Omental fat pad (tissue), 4 donors: ENCODE results near the gene NRROS. TPM values are rescaled to one million over a fixed set of nuclear protein-coding genes. Genes with fewer than 3 reads are reported as not detected.
"Not testable (repeated sequence)": the region's sequence is repeated elsewhere in the genome, so short reads cannot be mapped to it uniquely, and the experiment has no call there.

Experiments used
- ATAC-seq: fragments of 150-250 bp; one replicate; pipeline ENCODE4 v1.9.1; 2016; ENCODE audit warnings: mild to moderate bottlenecking, moderate library complexity; ENCODE audit not compliant: low FRiP score
- DNase-seq: peaks from one replicate; pipeline ENCODE4 v3.0.0-alpha.2; 2019; ENCODE audit warnings: low spot score
- total RNA-seq, 4 donors: library from RNA; depleted of rRNA; stranded (reverse); fragments of >200 nt; gene quantifications; one replicate each; pipeline ENCODE4 v1.1.0, GENCODE V29; 2016
- TF ChIP-seq, protein P1 (sequence below), 3 donors: fragments of 450-650 bp; IDR thresholded peaks; one replicate each; pipeline ENCODE4 v1.5.1; 2016 to 2017; ENCODE audit warnings: antibody characterized with exemption in 3 of 3, mild to moderate bottlenecking in 3 of 3, moderate library complexity in 2 of 3

NRROS gene
- total RNA-seq: 10 to 100 TPM in 3 of 4 donors, 1 to 10 TPM in 1; 4.3 to 21.0 (median 19.4) TPM

DNA sequence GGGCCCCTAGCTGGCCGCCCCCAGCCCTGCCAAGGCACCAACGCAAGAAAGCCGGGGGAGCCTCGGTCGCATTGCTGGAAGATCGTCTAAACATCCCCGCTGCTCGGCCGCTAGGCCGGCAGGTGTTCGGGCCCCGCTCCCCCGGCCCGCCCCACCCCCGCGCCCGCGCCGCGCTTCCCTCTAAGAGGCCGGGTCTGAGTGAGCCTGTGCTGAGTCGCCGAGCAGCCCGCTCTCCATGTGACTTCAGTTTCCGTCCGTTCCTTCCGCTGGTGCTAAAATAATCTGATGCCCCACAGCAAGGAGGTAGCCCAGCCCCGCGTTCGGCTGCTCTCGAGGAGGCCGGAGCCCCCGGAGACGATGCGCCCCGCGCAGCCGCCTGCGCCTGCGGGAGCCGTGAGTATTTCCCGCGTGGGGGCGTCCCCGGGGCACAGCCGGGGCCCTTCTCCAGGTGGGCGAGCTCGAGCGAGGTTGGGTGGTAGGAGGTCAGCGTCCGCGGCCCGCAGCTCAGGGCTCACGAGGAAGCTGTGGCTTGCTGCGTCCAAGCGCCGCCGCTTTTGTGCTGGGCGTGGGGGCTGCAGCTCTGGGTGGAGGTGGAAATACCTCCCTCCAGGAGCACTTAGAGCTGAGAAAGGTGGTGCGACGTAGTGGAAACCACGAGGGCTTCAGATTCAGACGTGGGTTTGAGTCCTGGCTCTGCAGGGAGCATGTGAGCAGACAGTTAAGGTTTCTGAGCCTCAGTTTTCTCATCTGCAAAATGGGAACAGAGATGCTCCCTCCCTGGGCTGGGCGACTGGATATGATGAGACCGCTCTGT, at the start of gene NRROS:
Gene NRROS, plus strand, starts transcription at position 212 of the 814 bp plus-strand sequence. CDS start 14,846 bp downstream, outside the sequence.
- no peak for DNase-seq
- TF ChIP-seq, protein P1, sequence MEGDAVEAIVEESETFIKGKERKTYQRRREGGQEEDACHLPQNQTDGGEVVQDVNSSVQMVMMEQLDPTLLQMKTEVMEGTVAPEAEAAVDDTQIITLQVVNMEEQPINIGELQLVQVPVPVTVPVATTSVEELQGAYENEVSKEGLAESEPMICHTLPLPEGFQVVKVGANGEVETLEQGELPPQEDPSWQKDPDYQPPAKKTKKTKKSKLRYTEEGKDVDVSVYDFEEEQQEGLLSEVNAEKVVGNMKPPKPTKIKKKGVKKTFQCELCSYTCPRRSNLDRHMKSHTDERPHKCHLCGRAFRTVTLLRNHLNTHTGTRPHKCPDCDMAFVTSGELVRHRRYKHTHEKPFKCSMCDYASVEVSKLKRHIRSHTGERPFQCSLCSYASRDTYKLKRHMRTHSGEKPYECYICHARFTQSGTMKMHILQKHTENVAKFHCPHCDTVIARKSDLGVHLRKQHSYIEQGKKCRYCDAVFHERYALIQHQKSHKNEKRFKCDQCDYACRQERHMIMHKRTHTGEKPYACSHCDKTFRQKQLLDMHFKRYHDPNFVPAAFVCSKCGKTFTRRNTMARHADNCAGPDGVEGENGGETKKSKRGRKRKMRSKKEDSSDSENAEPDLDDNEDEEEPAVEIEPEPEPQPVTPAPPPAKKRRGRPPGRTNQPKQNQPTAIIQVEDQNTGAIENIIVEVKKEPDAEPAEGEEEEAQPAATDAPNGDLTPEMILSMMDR (IDR thresholded peaks at IDR 0.05): no peak
- peak; percentile 62 for ATAC-seq

GRCh38 chr3:196590279-196590678, 49.2 kb upstream of the NRROS start:
- no peak for ATAC-seq
- TF ChIP-seq, protein P1 (IDR thresholded peaks at IDR 0.05): no peak
- DNase-seq: no peak

DNA sequence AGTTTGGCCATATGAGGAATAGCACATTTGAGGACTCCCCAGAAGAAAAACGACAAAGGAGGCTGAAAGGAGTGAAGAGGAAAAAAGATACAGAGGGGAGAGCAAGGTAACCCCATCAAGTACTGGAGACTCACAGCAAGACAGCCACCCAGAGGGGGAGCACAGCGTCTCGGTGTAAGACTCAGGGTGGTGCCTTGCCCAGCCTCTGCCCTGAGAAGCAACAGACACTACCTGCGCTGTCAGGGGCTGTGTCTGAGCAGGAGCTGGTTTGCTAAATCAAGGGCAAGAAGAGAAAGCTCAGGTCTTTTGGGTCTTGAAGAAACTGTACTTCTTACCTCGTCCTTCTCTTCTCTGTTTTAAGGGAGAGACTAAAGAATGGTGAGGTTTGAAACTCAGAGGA, 43.1 kb upstream of the NRROS start:
- TF ChIP-seq, protein P1 (IDR thresholded peaks at IDR 0.05): no peak
- DNase-seq (no peak), ATAC-seq (no peak)

DNA sequence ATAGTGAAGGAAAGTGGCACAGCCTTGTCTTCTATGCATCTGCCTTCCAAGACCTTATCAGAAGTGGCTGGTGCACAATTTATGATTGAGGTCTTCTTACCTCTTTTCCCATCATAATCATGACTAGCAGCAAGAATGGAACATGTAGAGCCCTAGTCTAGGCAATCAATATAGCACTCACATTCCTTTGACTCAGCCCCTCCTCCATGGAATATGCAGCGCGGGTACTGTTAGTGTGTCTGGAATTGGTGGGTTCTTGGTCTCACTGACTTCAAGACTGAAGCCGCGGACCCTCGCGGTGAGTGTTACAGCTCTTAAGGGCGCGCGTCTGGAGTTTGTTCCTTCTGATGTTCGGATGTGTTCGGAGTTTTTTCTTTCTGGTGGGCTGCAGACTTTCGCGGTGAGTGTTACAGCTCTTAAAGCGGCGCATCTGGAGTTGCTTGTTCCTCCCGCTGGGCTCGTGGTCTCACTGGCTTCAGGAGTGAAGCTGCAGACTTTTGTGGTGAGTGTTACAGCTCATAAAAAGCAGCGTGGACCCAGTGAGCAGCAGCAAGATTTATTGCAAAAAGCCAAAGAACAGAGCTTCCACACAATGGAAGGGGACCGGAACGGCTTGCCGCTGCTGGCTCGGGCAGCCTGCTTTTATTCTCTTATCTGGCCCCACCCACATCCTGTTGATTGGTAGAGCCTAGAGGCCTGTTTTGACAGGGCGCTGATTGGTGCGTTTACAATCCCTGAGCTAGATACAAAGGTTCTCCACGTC, 41.3 kb upstream of the NRROS start:
- not testable (repeated sequence) for DNase-seq, ATAC-seq

DNA sequence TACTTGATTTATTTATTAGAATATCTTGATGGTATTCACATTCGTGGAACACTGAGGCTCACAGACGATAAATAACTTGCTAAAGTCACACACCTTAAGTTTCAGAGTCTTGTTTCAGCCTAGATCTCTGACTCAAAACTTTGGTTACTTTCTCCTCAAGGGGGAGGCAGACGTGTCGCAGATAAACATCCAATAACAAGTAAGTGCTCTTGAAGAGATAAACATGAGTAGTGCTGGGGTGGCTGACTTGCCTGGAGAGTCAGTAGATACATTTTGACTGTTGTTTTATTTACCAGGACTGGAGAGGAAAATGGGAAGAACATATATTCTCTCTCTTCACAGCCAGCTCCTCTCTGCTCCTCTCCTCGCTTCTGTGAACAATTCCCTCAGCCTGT, 39.8 kb upstream of the NRROS start:
- ATAC-seq (no peak), DNase-seq (no peak)
- TF ChIP-seq, protein P1 (IDR thresholded peaks at IDR 0.05): no peak

GRCh38 chr3:196600359-196600758, 39.1 kb upstream of the NRROS start:
- TF ChIP-seq, protein P1 (IDR thresholded peaks at IDR 0.05): no peak
- ATAC-seq (no peak), DNase-seq (no peak)

DNA sequence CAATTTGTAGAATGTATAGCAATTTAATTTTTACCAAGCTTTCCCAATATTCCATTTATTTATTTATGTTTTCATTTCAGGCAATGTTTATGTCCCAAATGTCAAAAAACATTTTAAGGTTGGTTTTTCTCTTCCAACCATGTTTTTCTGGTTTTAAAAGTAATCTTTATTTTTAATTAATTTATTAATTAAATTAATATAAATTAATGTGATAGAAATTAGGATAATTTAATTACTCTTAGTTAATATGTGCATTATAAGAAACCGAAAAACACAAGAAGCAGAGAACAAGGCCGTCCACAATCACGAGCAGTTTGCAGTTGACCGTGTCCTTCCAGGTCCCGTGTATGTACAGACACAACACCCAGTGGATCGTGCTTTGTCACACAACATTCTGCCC, 36.8 kb upstream of the NRROS start:
- no peak for DNase-seq
- no peak for ATAC-seq
- TF ChIP-seq, protein P1 (IDR thresholded peaks at IDR 0.05): no peak
